ENCODE data around the gene THSD7B. TPM values are rescaled to one million over a fixed set of nuclear protein-coding genes. Genes with fewer than 3 reads are reported as not detected.

Gene THSD7B
- total RNA-seq, 1 donor from 2014 or later, result not detected

- H3K27me3 ChIP-seq (ENCODE audit: control insufficient read depth, insufficient read depth, low read length), result no peaks in the 10 kb centered on the region
- TF ChIP-seq CTCF (IDR thresholded peaks at IDR 0.05; ENCODE audit: insufficient read depth, low read length, severe bottlenecking), result no peak
- FAIRE-seq, result no peak
- no peaks in the 10 kb centered on the region for H3K36me3 ChIP-seq (ENCODE audit: control insufficient read depth, insufficient read depth, low read length)
- DNase-seq (ENCODE audit: low read depth), result no peak
- H3K4me3 ChIP-seq (ENCODE audit: low read depth, low read length), result no peak overlapping the region
These were observed 746.2 kb downstream of the THSD7B start for GRCh38 chr2:137511526-137511925.

- H3K27me3 ChIP-seq (ENCODE audit: control insufficient read depth, insufficient read depth, low read length), result no peaks in the 10 kb centered on the region
- FAIRE-seq (no peak), DNase-seq (ENCODE audit: low read depth) (no peak)
- no peak for TF ChIP-seq CTCF (IDR thresholded peaks at IDR 0.05; ENCODE audit: insufficient read depth, low read length, severe bottlenecking)
- no peak overlapping the region for H3K4me3 ChIP-seq (ENCODE audit: low read depth, low read length)
- no peaks in the 10 kb centered on the region for H3K36me3 ChIP-seq (ENCODE audit: control insufficient read depth, insufficient read depth, low read length)
These were observed 756.6 kb downstream of the THSD7B start for GRCh38 chr2:137521653-137522619.

- Histone ChIP-seq H3K27me3 (ENCODE audit: control insufficient read depth, insufficient read depth, low read length) (no peaks in the 10 kb centered on the region), H3K36me3 (ENCODE audit: control insufficient read depth, insufficient read depth, low read length) (no peaks in the 10 kb centered on the region), H3K4me3 (ENCODE audit: low read depth, low read length) (no peak overlapping the region)
- DNase-seq (ENCODE audit: low read depth) (no peak), FAIRE-seq (no peak)
- TF ChIP-seq CTCF (IDR thresholded peaks at IDR 0.05; ENCODE audit: insufficient read depth, low read length, severe bottlenecking), result no peak
These were observed 757.3 kb downstream of the THSD7B start for GRCh38 chr2:137522620-137523011.

GRCh38 chr2:137523931-137524330, 758.6 kb downstream of the THSD7B start:
- Histone ChIP-seq H3K4me3 (ENCODE audit: low read depth, low read length) (no peak overlapping the region), H3K36me3 (ENCODE audit: control insufficient read depth, insufficient read depth, low read length) (no peaks in the 10 kb centered on the region), H3K27me3 (ENCODE audit: control insufficient read depth, insufficient read depth, low read length) (no peaks in the 10 kb centered on the region)
- no peak for TF ChIP-seq CTCF (IDR thresholded peaks at IDR 0.05; ENCODE audit: insufficient read depth, low read length, severe bottlenecking)
- no peak for FAIRE-seq
- no peak for DNase-seq (ENCODE audit: low read depth)

- no peaks in the 10 kb centered on the region for H3K36me3 ChIP-seq (ENCODE audit: control insufficient read depth, insufficient read depth, low read length)
- DNase-seq (ENCODE audit: low read depth), result no peak
- no peaks in the 10 kb centered on the region for H3K27me3 ChIP-seq (ENCODE audit: control insufficient read depth, insufficient read depth, low read length)
- H3K4me3 ChIP-seq (ENCODE audit: low read depth, low read length), result no peak overlapping the region
- TF ChIP-seq CTCF (IDR thresholded peaks at IDR 0.05; ENCODE audit: insufficient read depth, low read length, severe bottlenecking), result no peak
- FAIRE-seq, result no peak
These were observed 759.8 kb downstream of the THSD7B start for GRCh38 chr2:137525132-137525531.

Measured in bronchial epithelial cell (primary cell).